Vagina (tissue), 2 donors: Measurements from ENCODE around the gene PPP1R14C.

Source experiments
- POLR2A ChIP-seq, 2 donors: fragments of 450-650 bp; IDR thresholded peaks; one replicate each; pipeline ENCODE4 v1.6.1; 2017; ENCODE audit warnings: antibody characterized with exemption in 2 of 2, mild to moderate bottlenecking in 2 of 2, moderate library complexity in 2 of 2
- POLR2AphosphoS5 ChIP-seq, 2 donors: sonication (generic); formaldehyde crosslinking; IDR thresholded peaks; one replicate each; pipeline ENCODE4 v1.9.0; 2017; ENCODE audit warnings: antibody characterized with exemption in 2 of 2, mild to moderate bottlenecking in 2 of 2, low read depth in 1 of 2; ENCODE audit not compliant: insufficient read depth in 1 of 2
- TF ChIP-seq, protein P1 (sequence below), 3 experiments: fragments of 450-650 bp in 2 of 3; fragments of 200-600 bp in 1 of 3; sonication (generic) in 1 of 3; IDR thresholded peaks; one replicate each; pipeline ENCODE4 v1.5.1; 2017 to 2019; ENCODE audit warnings: antibody characterized with exemption in 3 of 3, mild to moderate bottlenecking in 2 of 3, moderate library complexity in 2 of 3

DNA sequence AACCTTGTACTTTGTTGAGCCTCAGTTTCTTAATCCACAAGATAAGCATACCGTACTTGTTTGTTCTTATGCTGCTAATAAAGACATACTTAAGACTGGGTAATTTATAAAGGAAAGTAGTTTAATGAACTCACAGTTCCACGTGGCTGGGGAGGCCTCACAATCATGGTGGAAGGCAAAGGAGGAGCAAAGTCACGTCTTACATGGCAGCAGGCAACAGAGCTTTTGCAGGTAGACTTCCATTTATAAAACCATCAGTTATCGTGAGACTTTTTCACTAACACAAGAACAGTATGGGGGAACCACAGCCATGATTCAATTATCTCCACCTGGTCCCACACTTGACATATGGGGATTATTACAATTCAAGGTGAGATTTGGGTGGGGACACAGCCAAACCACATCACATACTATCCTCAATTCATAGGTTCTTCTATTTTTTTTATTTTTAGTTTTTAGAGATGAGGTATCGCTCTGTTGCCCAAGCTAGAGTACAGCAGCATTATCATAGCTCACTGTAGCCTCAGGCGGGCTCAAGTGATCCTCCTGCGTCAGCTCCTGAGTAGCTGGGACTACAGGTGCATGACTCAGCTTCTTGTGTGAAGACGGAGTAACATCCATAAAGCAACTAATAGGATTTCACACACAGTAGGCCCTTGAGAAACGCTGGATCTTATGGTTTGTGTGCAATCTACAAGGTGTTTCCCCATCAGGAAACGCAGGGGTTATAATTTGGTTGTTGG, 149.3 kb downstream of the PPP1R14C start:
- TF ChIP-seq POLR2AphosphoS5 (IDR thresholded peaks at IDR 0.05; ENCODE audit: insufficient read depth in 1 of 2, low read depth in 1 of 2) (no peak), POLR2A (IDR thresholded peaks at IDR 0.05) (no peak)
- TF ChIP-seq, protein P1, sequence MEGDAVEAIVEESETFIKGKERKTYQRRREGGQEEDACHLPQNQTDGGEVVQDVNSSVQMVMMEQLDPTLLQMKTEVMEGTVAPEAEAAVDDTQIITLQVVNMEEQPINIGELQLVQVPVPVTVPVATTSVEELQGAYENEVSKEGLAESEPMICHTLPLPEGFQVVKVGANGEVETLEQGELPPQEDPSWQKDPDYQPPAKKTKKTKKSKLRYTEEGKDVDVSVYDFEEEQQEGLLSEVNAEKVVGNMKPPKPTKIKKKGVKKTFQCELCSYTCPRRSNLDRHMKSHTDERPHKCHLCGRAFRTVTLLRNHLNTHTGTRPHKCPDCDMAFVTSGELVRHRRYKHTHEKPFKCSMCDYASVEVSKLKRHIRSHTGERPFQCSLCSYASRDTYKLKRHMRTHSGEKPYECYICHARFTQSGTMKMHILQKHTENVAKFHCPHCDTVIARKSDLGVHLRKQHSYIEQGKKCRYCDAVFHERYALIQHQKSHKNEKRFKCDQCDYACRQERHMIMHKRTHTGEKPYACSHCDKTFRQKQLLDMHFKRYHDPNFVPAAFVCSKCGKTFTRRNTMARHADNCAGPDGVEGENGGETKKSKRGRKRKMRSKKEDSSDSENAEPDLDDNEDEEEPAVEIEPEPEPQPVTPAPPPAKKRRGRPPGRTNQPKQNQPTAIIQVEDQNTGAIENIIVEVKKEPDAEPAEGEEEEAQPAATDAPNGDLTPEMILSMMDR (IDR thresholded peaks at IDR 0.05), result no peak
